Measurements from ENCODE around the gene BTD. TPM values are rescaled to one million over a fixed set of nuclear protein-coding genes. Genes with fewer than 3 reads are reported as not detected.
A peak's percentile ranks its signal among the peaks of the same experiment; 100 is the strongest.

Gene BTD
- total and polyA plus RNA-seq, 4 donors = 45.8 to 78.1 (median 47.8) TPM

- no peak for TF ChIP-seq ZBTB33 (IDR thresholded peaks at IDR 0.05)
- no peak for TF ChIP-seq HNF4G (IDR thresholded peaks at IDR 0.05)
- no peak for TF ChIP-seq HNF4A (conservative IDR thresholded peaks at IDR 0.05)
- no peak for TF ChIP-seq GABPA (IDR thresholded peaks at IDR 0.05 in 1 of 2, conservative IDR thresholded peaks at IDR 0.05 in 1 of 2)
- no peak for TF ChIP-seq EGR1 (IDR thresholded peaks at IDR 0.05; ENCODE audit: low read depth in 2 of 2)
- no peak for TF ChIP-seq RXRA (IDR thresholded peaks at IDR 0.05)
- no peak for TF ChIP-seq CTCF (IDR thresholded peaks at IDR 0.05; ENCODE audit: low read depth, low read length, missing input control)
- TF ChIP-seq ATF3 (IDR thresholded peaks at IDR 0.05) = no peak
- TF ChIP-seq FOXA1 (IDR thresholded peaks at IDR 0.05) = no peak
- H3K36me3 ChIP-seq (ENCODE audit: control insufficient read depth in 4 of 4, insufficient read depth in 3 of 4, low read depth in 1 of 4, low read length in 3 of 4) = no peaks in the 10 kb centered on the region
- 98% methylated on average over 9 of the region's 9 CpGs for WGBS
- H3K4me3 ChIP-seq (ENCODE audit: low read depth in 1 of 3, low read length in 3 of 3) = no peak overlapping the region
- no peaks in the 10 kb centered on the region for H3K27me3 ChIP-seq (ENCODE audit: control insufficient read depth in 4 of 4, insufficient read depth in 4 of 4, low read length in 3 of 4)
- H3K9ac ChIP-seq (ENCODE audit: low read depth in 1 of 2, low read length in 2 of 2) = no peak overlapping the region
- no peak for DNase-seq (ENCODE audit: low spot score)
- no peak overlapping the region for H3K27ac ChIP-seq (ENCODE audit: low read depth in 1 of 2, low read length in 2 of 2)
- H3K9me3 ChIP-seq (ENCODE audit: control insufficient read depth in 4 of 4, low read length in 3 of 4) = peaks cover 4 to 16% (median 8%) of the 10 kb centered on the region in 4 donors
- no peaks in the 10 kb centered on the region for H3K4me1 ChIP-seq (ENCODE audit: control insufficient read depth in 4 of 4, insufficient read depth in 4 of 4, low read length in 3 of 4)
Observed at GRCh38 chr3:15654891-15655290, 53.3 kb downstream of the BTD start.

GRCh38 chr3:15656342-15656741, 54.8 kb downstream of the BTD start:
- H3K9me3 ChIP-seq (ENCODE audit: control insufficient read depth in 4 of 4, low read length in 3 of 4) = peaks cover 4 to 16% (median 8%) of the 10 kb centered on the region in 4 donors
- WGBS = 91% methylated on average over 5 of the region's 5 CpGs
- TF ChIP-seq TAF1 (conservative IDR thresholded peaks at IDR 0.05) (no peak), NR2F2 (IDR thresholded peaks at IDR 0.05) (no peak), ATF3 (IDR thresholded peaks at IDR 0.05) (no peak), RXRA (IDR thresholded peaks at IDR 0.05) (no peak)
- H3K27me3 ChIP-seq (ENCODE audit: control insufficient read depth in 4 of 4, insufficient read depth in 4 of 4, low read length in 3 of 4) = no peaks in the 10 kb centered on the region
- no peak overlapping the region for H3K27ac ChIP-seq (ENCODE audit: low read depth in 1 of 2, low read length in 2 of 2)
- H3K4me1 ChIP-seq (ENCODE audit: control insufficient read depth in 4 of 4, insufficient read depth in 4 of 4, low read length in 3 of 4) = no peaks in the 10 kb centered on the region
- H3K4me3 ChIP-seq (ENCODE audit: low read depth in 1 of 3, low read length in 3 of 3) = peak overlapping the region in 1 of 3 donors; percentile 20
- DNase-seq (ENCODE audit: low spot score) = no peak
- no peak overlapping the region for H3K9ac ChIP-seq (ENCODE audit: low read depth in 1 of 2, low read length in 2 of 2)
- H3K36me3 ChIP-seq (ENCODE audit: control insufficient read depth in 4 of 4, insufficient read depth in 3 of 4, low read depth in 1 of 4, low read length in 3 of 4) = no peaks in the 10 kb centered on the region

GRCh38 chr3:15657016-15657415, 55.5 kb downstream of the BTD start:
- Histone ChIP-seq H3K4me3 (ENCODE audit: low read depth in 1 of 3, low read length in 3 of 3) (no peak overlapping the region), H3K36me3 (ENCODE audit: control insufficient read depth in 4 of 4, insufficient read depth in 3 of 4, low read depth in 1 of 4, low read length in 3 of 4) (no peaks in the 10 kb centered on the region), H3K27me3 (ENCODE audit: control insufficient read depth in 4 of 4, insufficient read depth in 4 of 4, low read length in 3 of 4) (no peaks in the 10 kb centered on the region), H3K9ac (ENCODE audit: low read depth in 1 of 2, low read length in 2 of 2) (no peak overlapping the region), H3K4me1 (ENCODE audit: control insufficient read depth in 4 of 4, insufficient read depth in 4 of 4, low read length in 3 of 4) (no peaks in the 10 kb centered on the region), H3K27ac (ENCODE audit: low read depth in 1 of 2, low read length in 2 of 2) (no peak overlapping the region), H3K9me3 (ENCODE audit: control insufficient read depth in 4 of 4, low read length in 3 of 4) (peaks cover 4 to 16% (median 8%) of the 10 kb centered on the region in 4 donors)
- DNase-seq (ENCODE audit: low spot score) = no peak
- TF ChIP-seq GABPA (IDR thresholded peaks at IDR 0.05 in 1 of 2, conservative IDR thresholded peaks at IDR 0.05 in 1 of 2) (no peak), CTCF (IDR thresholded peaks at IDR 0.05; ENCODE audit: low read depth, low read length, missing input control) (no peak), NR2F2 (IDR thresholded peaks at IDR 0.05) (no peak), ATF3 (IDR thresholded peaks at IDR 0.05) (no peak), HNF4A (conservative IDR thresholded peaks at IDR 0.05) (no peak), RXRA (IDR thresholded peaks at IDR 0.05) (no peak), FOXA2 (IDR thresholded peaks at IDR 0.05) (no peak), ZBTB33 (IDR thresholded peaks at IDR 0.05) (no peak), YY1 (IDR thresholded peaks at IDR 0.05) (no peak), TAF1 (conservative IDR thresholded peaks at IDR 0.05) (no peak), SP1 (IDR thresholded peaks at IDR 0.05) (no peak)

Measured in liver (tissue), 9 donors.